Endodermal cell (in vitro differentiated cells): Measurements from ENCODE around the gene ETFDH. TPM values are rescaled to one million over a fixed set of nuclear protein-coding genes. Genes with fewer than 3 reads are reported as not detected.

Source experiments
- DNase-seq: peaks from one replicate; pipeline ENCODE4 v3.0.0-alpha.2; 2017
- H3K27ac ChIP-seq: 2 replicates; pipeline ENCODE4 v1.5.1; 2013; ENCODE audit warnings: mild to moderate bottlenecking, low read depth, low read length, moderate library complexity
- H3K27me3 ChIP-seq: 2 replicates; pipeline ENCODE4 v1.6.1; 2013; ENCODE audit warnings: mild to moderate bottlenecking, low read length, moderate library complexity; ENCODE audit not compliant: insufficient read depth, control insufficient read depth, poor library complexity, severe bottlenecking
- H3K36me3 ChIP-seq: 2 replicates; pipeline ENCODE4 v1.7.0; 2013; ENCODE audit warnings: mild to moderate bottlenecking, low read length, moderate library complexity; ENCODE audit not compliant: control insufficient read depth, insufficient read depth
- H3K4me1 ChIP-seq: one replicate; pipeline ENCODE4 v1.7.0; 2013; ENCODE audit warnings: low read length; ENCODE audit not compliant: control insufficient read depth, insufficient read depth
- H3K4me3 ChIP-seq: 2 replicates; pipeline ENCODE4 v1.5.1; 2013; ENCODE audit warnings: mild to moderate bottlenecking, low read length, moderate library complexity
- H3K9ac ChIP-seq: 2 replicates; pipeline ENCODE4 v1.6.1; 2013; ENCODE audit warnings: mild to moderate bottlenecking, low read length, moderate library complexity; ENCODE audit not compliant: poor library complexity, severe bottlenecking; ENCODE audit errors: extremely low read depth
- H3K9me3 ChIP-seq: 2 replicates; pipeline ENCODE4 v1.6.1; 2013; ENCODE audit warnings: mild to moderate bottlenecking, low read length, moderate library complexity; ENCODE audit not compliant: control insufficient read depth
- H3K27ac Mint-ChIP-seq: 2 replicates; pipeline ENCODE4 v1.8.0; 2020; ENCODE audit warnings: mixed read lengths
- H3K27me3 Mint-ChIP-seq: 2 replicates; pipeline ENCODE4 v1.8.0; 2021; ENCODE audit warnings: mild to moderate bottlenecking, mixed read lengths; ENCODE audit not compliant: insufficient read depth
- H3K36me3 Mint-ChIP-seq: 2 replicates; pipeline ENCODE4 v1.8.0; 2020; ENCODE audit warnings: low read depth, mixed read lengths
- H3K4me1 Mint-ChIP-seq: 2 replicates; pipeline ENCODE4 v1.8.0; 2020; ENCODE audit warnings: mixed read lengths
- H3K4me3 Mint-ChIP-seq: 2 replicates; pipeline ENCODE4 v1.8.0; 2020; ENCODE audit warnings: mild to moderate bottlenecking, moderate library complexity, mixed read lengths
- H3K9me3 Mint-ChIP-seq: 2 replicates; pipeline ENCODE4 v1.8.0; 2020; ENCODE audit warnings: mild to moderate bottlenecking, mixed read lengths
- WGBS, 2 experiments: methylation state at CpG; one replicate each; pipeline versions ENCODE4 v1.1.5 to v1.1.7; 2013; ENCODE audit warnings: missing lambda C conversion rate in 2 of 2, mixed read lengths in 1 of 2; ENCODE audit not compliant: insufficient coverage in 1 of 2, insufficient read length in 1 of 2; 5-methylcytosine and 5-hydroxymethylcytosine counted together
- total RNA-seq, 2 donors: library from RNA; stranded (reverse); fragmentation: NEBNext Ultra II Directional in 1 of 2; extraction: Animal tissue kit (Norgen Biotek cat#: 25700) in 1 of 2; gene quantifications; 2 replicates in 1 of 2; 3 replicates in 1 of 2; pipeline ENCODE4 v1.2.1, GENCODE V29; 2021
- TF ChIP-seq, protein P1 (sequence below): fragments of 200-600 bp; sonication (generic); conservative IDR thresholded peaks from 2 replicates; pipeline ENCODE4 v1.5.0; 2021; ENCODE audit warnings: antibody characterized with exemption, mild to moderate bottlenecking

Gene ETFDH
- total RNA-seq, 2 donors from 2014 or later: 10.6 to 11.8 TPM

DNA sequence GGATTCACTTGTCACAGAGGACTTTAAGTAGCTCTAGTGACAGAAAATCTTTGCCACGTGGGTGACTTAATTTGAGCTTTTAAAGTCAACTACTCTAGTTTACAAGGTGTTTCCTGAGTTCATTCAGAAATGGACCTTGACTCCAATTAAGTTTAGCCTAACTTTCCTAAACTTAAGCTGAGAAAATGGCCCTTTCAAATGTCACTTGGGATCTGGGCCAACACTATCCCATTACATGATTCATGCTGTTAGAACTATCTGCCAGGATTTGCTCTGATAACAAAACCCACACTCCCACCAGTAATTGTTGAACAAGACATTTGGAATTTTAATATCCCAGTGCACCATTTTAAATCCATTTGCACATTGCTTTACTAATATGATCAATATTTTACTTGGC is 41.2 kb upstream of the ETFDH start:
- no peaks in the 10 kb centered on the region for H3K36me3 Mint-ChIP-seq
- H3K4me3 ChIP-seq: no peak overlapping the region
- TF ChIP-seq, protein P1, sequence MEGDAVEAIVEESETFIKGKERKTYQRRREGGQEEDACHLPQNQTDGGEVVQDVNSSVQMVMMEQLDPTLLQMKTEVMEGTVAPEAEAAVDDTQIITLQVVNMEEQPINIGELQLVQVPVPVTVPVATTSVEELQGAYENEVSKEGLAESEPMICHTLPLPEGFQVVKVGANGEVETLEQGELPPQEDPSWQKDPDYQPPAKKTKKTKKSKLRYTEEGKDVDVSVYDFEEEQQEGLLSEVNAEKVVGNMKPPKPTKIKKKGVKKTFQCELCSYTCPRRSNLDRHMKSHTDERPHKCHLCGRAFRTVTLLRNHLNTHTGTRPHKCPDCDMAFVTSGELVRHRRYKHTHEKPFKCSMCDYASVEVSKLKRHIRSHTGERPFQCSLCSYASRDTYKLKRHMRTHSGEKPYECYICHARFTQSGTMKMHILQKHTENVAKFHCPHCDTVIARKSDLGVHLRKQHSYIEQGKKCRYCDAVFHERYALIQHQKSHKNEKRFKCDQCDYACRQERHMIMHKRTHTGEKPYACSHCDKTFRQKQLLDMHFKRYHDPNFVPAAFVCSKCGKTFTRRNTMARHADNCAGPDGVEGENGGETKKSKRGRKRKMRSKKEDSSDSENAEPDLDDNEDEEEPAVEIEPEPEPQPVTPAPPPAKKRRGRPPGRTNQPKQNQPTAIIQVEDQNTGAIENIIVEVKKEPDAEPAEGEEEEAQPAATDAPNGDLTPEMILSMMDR: no peak
- WGBS, 2 experiments: 72 to 73% methylated on average over 1 of the region's 1 CpG
- no peak overlapping the region for H3K4me3 Mint-ChIP-seq
- no peak overlapping the region for H3K9ac ChIP-seq
- H3K27me3 Mint-ChIP-seq: no peaks in the 10 kb centered on the region
- no peak overlapping the region for H3K27ac Mint-ChIP-seq
- no peaks in the 10 kb centered on the region for H3K36me3 ChIP-seq
- no peaks in the 10 kb centered on the region for H3K9me3 Mint-ChIP-seq
- H3K4me1 ChIP-seq: no peaks in the 10 kb centered on the region
- H3K27me3 ChIP-seq: no peaks in the 10 kb centered on the region
- no peak for DNase-seq
- H3K4me1 Mint-ChIP-seq: no peaks in the 10 kb centered on the region
- no peaks in the 10 kb centered on the region for H3K9me3 ChIP-seq
- no peak overlapping the region for H3K27ac ChIP-seq

DNA sequence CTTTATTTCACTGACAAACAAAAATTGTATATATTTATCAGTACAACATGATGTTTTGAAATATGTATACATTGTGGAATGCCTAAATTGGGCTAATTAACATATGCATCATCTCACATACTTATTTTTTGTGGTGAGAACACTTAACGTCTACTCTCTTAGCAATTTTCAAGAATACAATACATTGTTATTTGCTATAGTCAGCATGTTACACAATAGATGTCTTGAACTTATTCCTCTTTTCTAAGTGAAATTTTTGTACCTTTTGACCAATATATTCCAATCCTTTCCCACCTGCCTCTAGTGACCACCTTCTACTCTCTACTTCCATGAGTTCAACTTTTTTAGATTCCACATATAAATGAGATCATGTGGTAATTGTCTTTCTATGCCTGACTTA is 35.5 kb upstream of the ETFDH start:
- Histone ChIP-seq H3K9me3 (no peaks in the 10 kb centered on the region), H3K36me3 (no peaks in the 10 kb centered on the region), H3K9ac (no peak overlapping the region), H3K4me1 (no peaks in the 10 kb centered on the region), H3K27ac (no peak overlapping the region), H3K4me3 (no peak overlapping the region), H3K27me3 (no peaks in the 10 kb centered on the region)
- H3K36me3 Mint-ChIP-seq: no peaks in the 10 kb centered on the region
- 79 to 100% methylated on average over 1 of the region's 1 CpG for WGBS, 2 experiments
- no peaks in the 10 kb centered on the region for H3K4me1 Mint-ChIP-seq
- no peaks in the 10 kb centered on the region for H3K9me3 Mint-ChIP-seq
- no peak for DNase-seq
- no peaks in the 10 kb centered on the region for H3K27me3 Mint-ChIP-seq
- no peak overlapping the region for H3K4me3 Mint-ChIP-seq
- TF ChIP-seq, protein P1: no peak
- H3K27ac Mint-ChIP-seq: no peak overlapping the region

DNA sequence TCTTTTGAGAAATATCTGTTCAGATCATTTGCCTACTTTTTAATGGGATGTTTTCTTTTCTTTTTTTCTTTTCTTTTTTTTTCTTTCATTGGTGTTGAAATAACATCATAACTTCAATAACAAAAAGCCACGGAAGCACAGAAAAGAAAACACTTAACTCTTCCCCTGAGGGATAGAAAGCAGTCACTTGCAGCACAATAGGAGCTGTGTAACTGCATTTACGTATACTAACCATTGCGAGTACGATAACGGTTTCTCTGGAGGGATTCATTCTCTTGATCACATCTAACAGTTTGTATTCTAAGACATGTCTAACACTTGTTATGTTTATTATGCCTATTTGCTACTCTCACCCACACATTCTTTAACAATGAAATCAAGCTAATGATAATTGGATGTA is 27.7 kb upstream of the ETFDH start:
- no peak for DNase-seq
- no peak overlapping the region for H3K4me3 ChIP-seq
- Mint-ChIP-seq H3K4me1 (no peaks in the 10 kb centered on the region), H3K4me3 (no peak overlapping the region), H3K36me3 (no peaks in the 10 kb centered on the region), H3K27me3 (no peaks in the 10 kb centered on the region), H3K9me3 (peaks cover 2% of the 10 kb centered on the region), H3K27ac (no peak overlapping the region)
- no peaks in the 10 kb centered on the region for H3K27me3 ChIP-seq
- no peaks in the 10 kb centered on the region for H3K4me1 ChIP-seq
- TF ChIP-seq, protein P1: no peak
- no peak overlapping the region for H3K27ac ChIP-seq
- H3K36me3 ChIP-seq: no peaks in the 10 kb centered on the region
- WGBS, 2 experiments: 90 to 100% methylated on average over 3 to 5 of the region's 5 CpGs
- no peaks in the 10 kb centered on the region for H3K9me3 ChIP-seq
- H3K9ac ChIP-seq: no peak overlapping the region
